Spinal cord (tissue), 10 donors: ENCODE measurements around the gene SUSD4. TPM values are rescaled to one million over a fixed set of nuclear protein-coding genes. Genes with fewer than 3 reads are reported as not detected.

Source experiments
- DNase-seq, 6 donors: peaks; one replicate each; pipeline versions ENCODE4 v3.0.0 to v3.0.0-alpha.2; 2013 to 2015; ENCODE audit warnings: low spot score in 6 of 6, low read depth in 4 of 6
- H3K27ac ChIP-seq: one replicate; pipeline ENCODE4 v1.5.1; 2013; ENCODE audit warnings: low read depth, low read length, control low read depth
- H3K27me3 ChIP-seq: one replicate; pipeline ENCODE4 v1.6.1; 2013; ENCODE audit warnings: low read length; ENCODE audit not compliant: control insufficient read depth, insufficient read depth
- H3K36me3 ChIP-seq: one replicate; pipeline ENCODE4 v1.6.1; 2013; ENCODE audit warnings: low read length; ENCODE audit not compliant: control insufficient read depth, insufficient read depth
- H3K4me1 ChIP-seq: one replicate; pipeline ENCODE4 v1.6.1; 2013; ENCODE audit warnings: low read length; ENCODE audit not compliant: control insufficient read depth, insufficient read depth
- H3K4me3 ChIP-seq: one replicate; pipeline ENCODE4 v1.5.1; 2013; ENCODE audit warnings: low read depth, low read length, control low read depth
- H3K9me3 ChIP-seq: one replicate; pipeline ENCODE4 v1.6.1; 2013; ENCODE audit warnings: low read length; ENCODE audit not compliant: control insufficient read depth, insufficient read depth
- WGBS: methylation state at CpG from one replicate; pipeline ENCODE4 v1.1.5; 2013; ENCODE audit warnings: missing lambda C conversion rate; ENCODE audit not compliant: insufficient coverage; 5-methylcytosine and 5-hydroxymethylcytosine counted together
- polyA plus RNA-seq, 2 donors: library from polyadenylated mRNA; unstranded; fragments of 120-200 nt; gene quantifications; one replicate each; pipeline ENCODE4 v1.2.1, GENCODE V29; 2013; ENCODE audit not compliant: insufficient read length in 2 of 2
- total RNA-seq, 2 donors: library from RNA; depleted of rRNA in 1 of 2; stranded (reverse); fragments of 120-200 nt in 1 of 2; fragments of >200 nt in 1 of 2; gene quantifications; one replicate each; pipeline versions ENCODE4 v1.2.3 to v1.2.4, GENCODE V29; 2013 to 2014
- donor health status: healthy.

Gene SUSD4
- total and polyA plus RNA-seq, 4 donors = 20.2 to 54.4 (median 42.8) TPM

- H3K27ac ChIP-seq = no peak overlapping the region
- no peaks in the 10 kb centered on the region for H3K27me3 ChIP-seq
- no peak overlapping the region for H3K4me3 ChIP-seq
- H3K9me3 ChIP-seq = peaks cover 5% of the 10 kb centered on the region
- no peaks in the 10 kb centered on the region for H3K36me3 ChIP-seq
- H3K4me1 ChIP-seq = no peaks in the 10 kb centered on the region
- 84% methylated on average over 7 of the region's 11 CpGs for WGBS
- no peak for DNase-seq
Observed at GRCh38 chr1:223233410-223234169, 130.4 kb downstream of the SUSD4 start.

GRCh38 chr1:223233019-223233409 lies 131.0 kb downstream of the SUSD4 start:
- WGBS = 83% methylated on average over 1 of the region's 3 CpGs
- no peaks in the 10 kb centered on the region for H3K4me1 ChIP-seq
- H3K36me3 ChIP-seq = peaks cover 2% of the 10 kb centered on the region
- DNase-seq = peak in 1 of 6 donors; percentile 83
- H3K27ac ChIP-seq = no peak overlapping the region
- peaks cover 2% of the 10 kb centered on the region for H3K9me3 ChIP-seq
- H3K4me3 ChIP-seq = no peak overlapping the region
- H3K27me3 ChIP-seq = no peaks in the 10 kb centered on the region

GRCh38 chr1:223231581-223231980 lies 132.4 kb downstream of the SUSD4 start:
- no peak for DNase-seq
- Histone ChIP-seq H3K4me1 (no peaks in the 10 kb centered on the region), H3K27ac (no peak overlapping the region), H3K36me3 (peaks cover 8% of the 10 kb centered on the region), H3K27me3 (no peaks in the 10 kb centered on the region), H3K9me3 (peaks cover 1% of the 10 kb centered on the region), H3K4me3 (no peak overlapping the region)
- 80% methylated on average over 4 of the region's 7 CpGs for WGBS

- no peak for DNase-seq
- 84% methylated on average over 4 of the region's 7 CpGs for WGBS
Observed at GRCh38 chr1:223231011-223231572, 132.9 kb downstream of the SUSD4 start.

DNA sequence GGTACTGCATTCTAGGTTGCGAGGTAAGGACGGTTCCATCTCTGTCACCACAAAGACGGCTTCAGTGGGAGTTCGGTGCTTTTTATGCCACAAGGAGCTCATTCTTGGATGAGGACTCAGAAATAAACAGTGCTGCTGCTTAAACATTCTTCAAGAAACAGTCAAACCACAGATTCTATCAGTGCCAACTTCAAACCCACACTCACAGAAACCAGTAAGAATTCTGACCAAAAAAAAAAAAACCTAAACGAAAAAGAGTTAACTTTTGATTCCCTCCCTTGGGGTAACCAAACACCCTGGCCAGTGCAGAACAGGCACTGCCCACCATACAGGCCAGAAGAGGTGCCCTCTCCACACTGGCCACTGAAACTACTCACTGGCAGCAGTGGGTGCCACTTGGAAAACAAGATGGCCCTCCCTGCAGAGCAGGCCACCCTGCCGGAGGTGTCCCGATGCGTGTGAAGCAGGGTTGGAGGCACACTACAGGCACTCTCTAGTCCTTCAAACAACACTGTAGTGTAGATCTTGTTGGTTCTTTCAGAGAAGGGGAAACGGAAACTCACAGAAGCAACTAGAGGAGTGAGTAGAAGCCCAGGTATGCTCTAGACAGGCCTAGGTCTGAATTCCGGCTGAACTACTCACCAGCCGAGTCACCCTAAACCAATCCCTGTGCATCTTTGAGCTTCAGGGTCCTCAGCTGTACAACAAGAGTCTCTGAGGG lies 133.7 kb downstream of the SUSD4 start:
- Histone ChIP-seq H3K27ac (no peak overlapping the region), H3K27me3 (no peaks in the 10 kb centered on the region), H3K9me3 (no peaks in the 10 kb centered on the region), H3K36me3 (peaks cover 11% of the 10 kb centered on the region), H3K4me3 (no peak overlapping the region), H3K4me1 (no peaks in the 10 kb centered on the region)
- 98% methylated on average over 5 of the region's 11 CpGs for WGBS
- DNase-seq = no peak

More at GRCh38 chr1:223231011-223231572, 132.9 kb downstream of the SUSD4 start:
- Histone ChIP-seq H3K36me3 (peaks cover 11% of the 10 kb centered on the region), H3K4me1 (no peaks in the 10 kb centered on the region), H3K9me3 (no peaks in the 10 kb centered on the region), H3K27me3 (no peaks in the 10 kb centered on the region), H3K4me3 (no peak overlapping the region), H3K27ac (no peak overlapping the region)

- Histone ChIP-seq H3K27me3 (no peaks in the 10 kb centered on the region), H3K4me1 (no peaks in the 10 kb centered on the region), H3K27ac (no peak overlapping the region), H3K36me3 (peaks cover 11% of the 10 kb centered on the region), H3K4me3 (no peak overlapping the region), H3K9me3 (no peaks in the 10 kb centered on the region)
- DNase-seq = no peak
- WGBS = 80% methylated on average over 1 of the region's 3 CpGs
Observed at GRCh38 chr1:223229756-223230155, 134.2 kb downstream of the SUSD4 start.

GRCh38 chr1:223228931-223229528 lies 134.9 kb downstream of the SUSD4 start:
- WGBS = over 99% methylated on average over 9 of the region's 12 CpGs
- Histone ChIP-seq H3K4me1 (no peaks in the 10 kb centered on the region), H3K4me3 (no peak overlapping the region)

DNA sequence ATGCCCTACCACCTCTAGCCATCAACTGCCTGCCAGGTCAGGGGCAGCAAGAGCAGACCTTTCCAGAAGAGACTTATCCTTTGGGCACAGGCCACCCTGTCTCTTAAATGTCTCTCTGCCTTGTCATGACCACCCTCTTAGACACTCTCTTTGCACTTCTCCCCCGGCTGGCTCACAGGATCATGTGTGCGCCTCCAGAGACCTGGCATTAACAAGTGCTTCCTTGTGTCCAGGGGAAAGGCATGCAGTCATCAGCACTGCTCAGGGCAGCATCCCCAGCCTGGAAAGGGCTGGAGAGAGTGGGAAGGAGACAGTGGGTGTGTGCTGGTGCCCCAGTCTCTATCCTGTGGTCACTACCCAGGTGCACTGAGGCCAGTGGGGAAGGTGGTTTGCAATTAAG lies 135.8 kb downstream of the SUSD4 start:
- peaks cover 16% of the 10 kb centered on the region for H3K36me3 ChIP-seq
- peaks cover 2% of the 10 kb centered on the region for H3K4me1 ChIP-seq
- H3K9me3 ChIP-seq = no peaks in the 10 kb centered on the region
- H3K27me3 ChIP-seq = no peaks in the 10 kb centered on the region
- DNase-seq = no peak
- WGBS = 94% methylated on average over 2 of the region's 2 CpGs
- H3K27ac ChIP-seq = no peak overlapping the region
- no peak overlapping the region for H3K4me3 ChIP-seq

More at GRCh38 chr1:223228931-223229528, 134.9 kb downstream of the SUSD4 start:
- Histone ChIP-seq H3K27ac (no peak overlapping the region), H3K36me3 (peaks cover 13% of the 10 kb centered on the region), H3K27me3 (no peaks in the 10 kb centered on the region), H3K9me3 (no peaks in the 10 kb centered on the region)
- no peak for DNase-seq

GRCh38 chr1:223227486-223228196 lies 136.3 kb downstream of the SUSD4 start:
- Histone ChIP-seq H3K9me3 (no peaks in the 10 kb centered on the region), H3K4me1 (peaks cover 3% of the 10 kb centered on the region), H3K27me3 (no peaks in the 10 kb centered on the region), H3K4me3 (no peak overlapping the region), H3K36me3 (peaks cover 19% of the 10 kb centered on the region), H3K27ac (no peak overlapping the region)
- 88% methylated on average over 12 of the region's 12 CpGs for WGBS
- DNase-seq = no peak
